GM19395 (cell line): ENCODE data around the gene ZSWIM9.
A peak's percentile ranks its signal among the peaks of the same experiment; 100 is the strongest.

ENCODE experiments used
- ATAC-seq: cut with Tn5 transposase; IDR thresholded peaks from one replicate; pipeline ENCODE4 v1.9.1; 2021; ENCODE audit warnings: mild to moderate bottlenecking, moderate library complexity; ENCODE audit not compliant: unreplicated experiment

ZSWIM9 gene

GRCh38 chr19:48174445-48175030, 4.1 kb downstream of the ZSWIM9 start:
- ATAC-seq, result no peak

DNA sequence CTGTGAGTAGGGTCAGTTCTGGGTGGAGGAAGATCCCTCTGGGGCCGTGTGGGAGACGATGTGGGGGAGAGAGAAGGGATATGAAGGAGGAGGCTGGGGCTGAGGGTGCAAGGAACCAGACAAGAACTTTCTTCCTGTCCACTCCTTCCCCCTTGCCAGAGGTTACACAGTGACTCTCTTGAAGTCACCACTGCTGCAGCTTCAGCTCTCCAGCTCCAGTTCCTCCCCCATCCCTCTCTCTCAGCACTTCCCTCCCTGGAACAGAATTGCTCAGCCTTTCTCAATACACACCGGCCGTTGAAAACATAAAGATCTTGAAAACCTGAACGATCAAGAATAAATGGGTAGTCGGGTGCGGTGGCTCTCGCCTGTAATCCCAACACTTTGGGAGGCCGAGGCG, 5.1 kb downstream of the ZSWIM9 start:
- ATAC-seq, result no peak

- ATAC-seq, result no peak
These were observed 5.7 kb downstream of the ZSWIM9 start for GRCh38 chr19:48176226-48176625.

DNA sequence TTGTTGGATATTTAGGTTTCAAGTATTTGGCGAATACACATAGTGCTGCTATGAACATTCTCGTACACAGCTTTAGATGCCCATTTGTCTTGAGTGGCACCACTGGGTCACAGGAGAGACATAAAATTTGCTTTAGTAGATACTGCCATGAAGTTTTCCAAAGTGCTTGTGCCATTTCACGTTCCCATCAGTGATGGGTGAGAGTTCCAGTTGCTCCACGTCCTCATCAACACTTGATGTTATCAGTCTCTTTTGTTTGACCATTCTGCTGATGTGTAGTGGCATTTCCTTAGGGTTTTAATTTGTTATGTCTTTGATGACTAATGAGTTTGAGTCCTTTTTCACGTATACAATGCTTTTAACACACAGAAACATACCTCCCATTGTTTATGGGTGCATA, 11.0 kb downstream of the ZSWIM9 start:
- no peak for ATAC-seq

- ATAC-seq, result no peak
These were observed 12.0 kb downstream of the ZSWIM9 start for GRCh38 chr19:48182434-48182833.

- ATAC-seq, result no peak
These were observed 12.9 kb downstream of the ZSWIM9 start for GRCh38 chr19:48183356-48183755.

DNA sequence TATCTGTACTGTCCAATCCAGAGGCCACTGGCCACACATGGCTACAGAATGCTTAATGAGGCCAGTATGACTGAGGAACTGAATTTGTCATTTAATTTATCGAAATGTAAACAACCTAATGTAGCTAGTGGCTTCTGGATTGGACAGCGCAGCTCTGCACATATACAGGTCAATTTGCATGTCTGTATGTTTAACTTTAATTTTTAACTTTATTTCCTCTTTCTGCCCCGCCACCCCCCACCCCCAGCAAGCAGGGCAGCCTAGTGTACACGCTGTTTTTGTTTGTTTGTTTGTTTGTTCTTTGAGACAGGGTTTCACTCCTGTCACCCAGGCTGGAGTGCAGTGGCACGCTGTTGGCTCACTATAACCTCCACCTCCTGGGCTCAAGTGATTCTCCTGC, 15.5 kb downstream of the ZSWIM9 start:
- ATAC-seq, result peak; percentile 37

DNA sequence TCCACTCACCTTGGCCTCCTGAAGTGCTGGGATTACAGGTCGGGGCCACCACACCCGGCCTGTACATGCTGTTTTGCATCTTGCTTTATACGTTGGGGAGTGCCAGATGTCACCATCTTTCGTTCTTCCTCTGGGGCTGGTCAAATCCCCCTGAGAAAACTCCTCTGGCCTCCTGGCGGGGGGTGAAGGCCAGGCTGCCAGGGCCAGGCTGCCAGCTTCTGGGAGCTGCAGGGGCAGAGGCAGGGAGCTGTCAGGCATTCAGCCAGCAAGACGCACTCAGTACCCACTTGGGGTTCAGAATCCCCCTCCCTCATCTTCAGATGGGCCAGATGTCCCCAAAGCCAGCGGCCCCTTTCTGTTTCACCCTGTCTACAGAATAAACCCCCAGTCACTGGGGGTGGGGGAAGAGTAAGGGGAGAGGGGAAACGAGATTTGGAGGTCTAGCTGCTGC, 16.1 kb downstream of the ZSWIM9 start:
- peak; percentile 56 for ATAC-seq

DNA sequence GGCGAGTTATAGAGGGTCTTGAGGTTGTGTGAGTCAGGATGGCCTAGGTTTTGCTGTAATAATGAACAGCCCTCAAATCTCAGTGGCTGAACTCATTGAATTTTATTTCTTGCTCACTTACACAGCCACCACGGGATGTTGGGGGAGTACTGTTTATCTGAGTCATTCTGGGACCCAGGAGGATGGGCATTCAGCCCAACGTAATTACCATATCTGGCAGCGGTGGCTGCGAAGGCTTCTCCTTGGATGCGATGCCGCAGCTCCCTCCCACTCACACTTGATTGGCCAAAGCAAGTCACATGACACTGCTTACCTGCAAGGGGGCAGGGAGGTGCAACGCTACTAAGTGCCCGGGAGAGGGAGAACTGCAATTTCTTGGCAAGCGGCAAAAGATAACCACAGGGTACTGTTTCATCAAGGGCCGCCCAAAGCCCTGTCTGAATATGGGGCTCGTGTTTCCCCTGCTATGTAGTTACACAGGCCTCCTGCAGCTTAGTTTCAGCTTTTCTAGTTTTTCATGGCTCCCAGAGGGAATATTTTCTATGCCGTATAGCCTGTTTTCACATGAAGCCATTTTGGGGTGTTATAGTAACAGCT, 19.9 kb downstream of the ZSWIM9 start:
- no peak for ATAC-seq

DNA sequence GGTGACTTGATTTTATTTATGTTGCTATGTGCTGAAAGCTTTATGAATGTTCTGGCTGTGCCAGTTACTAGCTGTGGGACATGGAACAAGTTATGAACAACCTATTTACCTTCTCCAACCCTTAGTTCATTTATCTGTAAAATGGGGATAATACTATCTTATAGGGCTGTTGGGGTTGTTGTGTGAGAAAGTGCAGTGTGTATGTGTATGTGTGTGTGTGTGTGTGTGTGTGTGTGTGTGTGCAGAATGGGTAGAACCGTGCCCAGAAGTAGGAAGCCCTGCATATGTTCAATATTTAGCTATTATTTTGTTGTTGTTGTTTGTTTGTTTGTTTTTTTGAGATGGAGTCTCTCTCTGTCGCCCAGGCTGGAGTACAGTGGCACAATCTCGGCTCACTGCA, 20.4 kb downstream of the ZSWIM9 start:
- no peak for ATAC-seq

DNA sequence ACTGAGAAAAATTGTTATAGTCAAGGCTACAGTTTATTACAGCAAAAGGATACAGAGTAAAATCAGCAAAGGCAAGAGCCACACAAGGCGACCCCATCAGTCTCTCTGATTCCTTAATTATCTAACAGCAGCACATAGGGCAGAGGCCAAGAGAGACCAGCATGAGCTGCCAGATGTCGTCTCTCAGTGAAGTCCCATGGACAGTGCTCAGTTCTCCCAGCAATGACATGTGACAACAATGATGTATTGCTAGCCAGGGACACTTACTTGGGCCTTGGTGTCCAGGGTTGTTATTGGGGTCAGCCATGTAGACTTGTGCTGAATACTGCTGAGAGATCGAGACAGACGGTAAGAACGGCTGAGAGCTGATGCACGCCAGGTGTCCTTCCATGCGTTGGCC, 22.3 kb downstream of the ZSWIM9 start:
- no peak for ATAC-seq

DNA sequence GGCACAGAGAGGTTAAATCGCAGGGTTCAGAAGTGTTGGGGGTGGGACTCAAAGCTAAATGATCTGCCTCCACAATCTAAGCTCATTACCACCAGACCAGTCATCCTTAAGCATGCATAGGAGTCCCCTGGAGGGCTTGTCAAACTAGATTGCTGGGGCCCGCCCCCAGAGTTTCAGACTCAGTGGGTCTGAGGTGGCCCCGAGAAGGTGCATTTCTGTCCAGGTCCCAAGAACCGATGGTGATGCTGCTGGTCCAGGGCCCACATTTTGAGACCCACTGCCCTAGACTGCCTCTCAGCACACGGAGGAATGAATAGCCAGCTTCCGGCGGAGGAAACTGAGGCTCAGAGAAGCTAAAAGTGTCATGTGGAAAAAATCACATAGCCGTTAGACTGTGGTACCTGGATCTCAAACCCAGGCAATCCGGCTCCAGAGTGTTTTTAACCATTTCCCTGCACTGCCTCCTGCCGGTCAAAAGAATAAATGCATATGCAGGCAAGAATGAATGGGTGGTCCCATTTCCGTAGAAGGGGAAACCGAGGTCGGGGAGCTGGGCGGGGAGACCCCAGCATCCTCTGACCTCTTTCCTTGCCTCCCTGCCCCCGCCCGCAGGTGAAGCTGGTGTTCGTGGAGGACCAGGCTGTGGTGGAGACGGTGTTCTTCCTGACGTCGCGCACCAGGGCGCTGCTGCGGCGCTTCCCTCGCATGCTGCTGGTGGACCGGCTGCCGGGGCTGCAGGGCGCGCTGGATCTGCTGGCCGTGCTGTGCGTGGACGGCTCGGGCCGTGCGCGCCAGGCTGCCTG, 23.8 kb downstream of the ZSWIM9 start:
- no peak for ATAC-seq

GRCh38 chr19:48194844-48195830, 24.7 kb downstream of the ZSWIM9 start:
- ATAC-seq, result no peak

DNA sequence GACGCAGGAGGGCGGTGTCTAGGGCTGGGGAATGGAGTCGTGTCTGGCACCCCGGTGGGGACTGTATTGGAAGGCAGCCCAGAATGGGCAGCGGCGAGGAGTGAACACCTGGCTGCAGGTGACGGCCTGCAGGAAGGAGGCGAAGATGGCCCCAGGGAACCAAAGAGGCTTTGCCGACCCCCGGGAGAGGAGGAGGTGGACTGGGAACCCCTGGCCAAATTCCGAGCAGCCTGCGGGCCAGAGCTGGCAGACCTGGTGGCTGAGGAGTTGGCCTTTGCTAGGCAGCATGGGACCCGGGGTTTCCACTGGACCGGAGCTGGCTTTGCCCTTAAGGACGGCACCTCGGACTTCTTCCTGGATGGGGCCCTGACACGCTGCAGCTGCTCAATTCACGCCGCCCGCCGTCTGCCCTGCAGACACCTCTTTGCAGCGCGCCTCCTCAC, 25.9 kb downstream of the ZSWIM9 start:
- no peak for ATAC-seq

DNA sequence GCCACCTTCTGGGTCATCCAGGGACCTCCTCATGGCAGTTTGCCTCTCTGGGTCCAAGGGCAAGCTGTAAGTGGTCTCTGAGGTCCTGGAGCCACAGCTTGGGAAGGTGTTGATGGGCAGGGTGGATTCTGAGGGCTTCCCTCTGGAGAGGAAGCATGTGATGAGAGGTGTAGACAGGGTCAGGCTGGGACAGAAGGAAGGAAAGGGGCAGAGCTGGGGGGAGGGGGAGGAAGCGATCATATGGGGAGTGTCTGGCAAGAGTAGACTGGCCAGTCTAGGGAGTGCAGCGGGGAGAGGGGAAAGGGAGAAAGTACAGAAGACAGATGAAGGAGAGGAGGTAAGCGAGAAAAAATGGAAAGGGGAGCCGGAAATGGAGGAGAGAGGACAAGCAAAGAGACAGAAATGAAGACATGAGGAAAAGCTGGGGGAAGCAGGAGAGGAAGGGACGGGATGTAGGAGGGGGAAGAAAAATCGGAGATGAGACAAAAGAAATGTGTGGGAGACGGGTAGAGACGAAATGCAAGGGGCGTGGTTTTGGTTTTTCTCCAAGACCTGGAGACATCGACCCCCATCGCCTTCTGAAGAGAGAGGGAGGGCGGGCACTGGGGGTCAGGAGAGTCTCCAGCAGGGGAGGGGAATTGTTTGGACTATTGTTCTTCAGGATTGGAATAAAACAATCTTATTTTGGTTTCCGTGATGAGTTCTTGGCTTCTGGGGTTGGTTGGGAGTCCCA, 26.6 kb downstream of the ZSWIM9 start:
- no peak for ATAC-seq

- ATAC-seq, result no peak
These were observed 32.8 kb downstream of the ZSWIM9 start for GRCh38 chr19:48203222-48203793.

GRCh38 chr19:48203794-48204628, 33.5 kb downstream of the ZSWIM9 start:
- peak; percentile 94 for ATAC-seq

- ATAC-seq, result no peak
These were observed 36.1 kb downstream of the ZSWIM9 start for GRCh38 chr19:48206397-48207093.
